Progenitor cell of endocrine pancreas (in vitro differentiated cells): ENCODE data around the gene LRRC43. TPM values are rescaled to one million over a fixed set of nuclear protein-coding genes. Genes with fewer than 3 reads are reported as not detected.
A peak's percentile ranks its signal among the peaks of the same experiment; 100 is the strongest.
"Not testable (repeated sequence)": the region's sequence is repeated elsewhere in the genome, so short reads cannot be mapped to it uniquely, and the experiment has no call there.

Experiments
- DNase-seq: peaks from one replicate; pipeline ENCODE4 v3.0.0; 2021; ENCODE audit warnings: low spot score; ENCODE audit not compliant: unreplicated experiment
- H3K27ac Mint-ChIP-seq: 2 replicates; pipeline ENCODE4 v1.8.0; 2021; ENCODE audit warnings: mild to moderate bottlenecking, moderate library complexity, mixed read lengths
- H3K27me3 Mint-ChIP-seq: 2 replicates; pipeline ENCODE4 v1.8.0; 2021; ENCODE audit warnings: mixed read lengths
- H3K36me3 Mint-ChIP-seq: 2 replicates; pipeline ENCODE4 v1.8.0; 2022; ENCODE audit warnings: mixed read lengths; ENCODE audit not compliant: insufficient read depth
- H3K4me1 Mint-ChIP-seq: 2 replicates; pipeline ENCODE4 v1.8.0; 2021; ENCODE audit warnings: low read depth, mixed read lengths
- H3K4me3 Mint-ChIP-seq: 2 replicates; pipeline ENCODE4 v1.8.0; 2021; ENCODE audit warnings: low read depth, mild to moderate bottlenecking, moderate library complexity, mixed read lengths
- H3K9me3 Mint-ChIP-seq: 2 replicates; pipeline ENCODE4 v1.8.0; 2021; ENCODE audit warnings: low read depth, mixed read lengths
- CTCF ChIP-seq: fragments of 200-600 bp; sonication (generic); IDR thresholded peaks from one replicate; pipeline ENCODE4 v1.5.0; 2021; ENCODE audit warnings: antibody characterized with exemption, mild to moderate bottlenecking; ENCODE audit not compliant: unreplicated experiment
- total RNA-seq: library from RNA; stranded (reverse); gene quantifications from 2 replicates; pipeline ENCODE4 v1.2.1, GENCODE V29; 2021

LRRC43 gene
- total RNA-seq, 1 donor from 2014 or later = 5.4 TPM

DNA sequence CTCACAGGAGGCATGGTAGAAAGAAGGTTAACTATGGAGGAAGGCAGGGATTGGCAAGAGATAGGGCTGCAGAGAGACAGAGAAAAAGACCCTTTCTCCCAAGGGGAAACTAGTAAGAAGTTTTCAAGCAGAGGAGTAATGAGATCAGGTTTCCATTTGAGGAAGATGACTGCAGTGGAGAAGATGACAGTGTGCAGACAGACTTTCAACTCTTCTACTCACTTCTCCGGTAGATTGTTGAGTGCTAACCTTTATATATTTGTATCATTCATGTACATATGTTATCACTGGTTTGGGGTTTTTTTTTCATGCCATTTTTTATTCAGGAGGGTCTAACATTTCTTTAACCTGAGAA is 14.7 kb downstream of the LRRC43 start:
- Mint-ChIP-seq H3K27ac (no peak overlapping the region), H3K4me1 (no peaks in the 10 kb centered on the region)

GRCh38 chr12:122199484-122200355 is 16.8 kb downstream of the LRRC43 start:
- Mint-ChIP-seq H3K27ac (no peak overlapping the region), H3K4me1 (no peaks in the 10 kb centered on the region), H3K27me3 (peaks cover 45% of the 10 kb centered on the region), H3K9me3 (no peaks in the 10 kb centered on the region), H3K36me3 (no peaks in the 10 kb centered on the region), H3K4me3 (no peak overlapping the region)
- DNase-seq = no peak
- no peak for TF ChIP-seq CTCF

More for the DNA sequence above, 14.7 kb downstream of the LRRC43 start:
- Mint-ChIP-seq H3K27me3 (peaks cover 36% of the 10 kb centered on the region), H3K4me3 (no peak overlapping the region), H3K36me3 (no peaks in the 10 kb centered on the region), H3K9me3 (no peaks in the 10 kb centered on the region)
- no peak for TF ChIP-seq CTCF
- DNase-seq = no peak

- no peaks in the 10 kb centered on the region for H3K36me3 Mint-ChIP-seq
- H3K9me3 Mint-ChIP-seq = no peaks in the 10 kb centered on the region
- H3K4me3 Mint-ChIP-seq = no peak overlapping the region
- H3K4me1 Mint-ChIP-seq = no peaks in the 10 kb centered on the region
- no peak overlapping the region for H3K27ac Mint-ChIP-seq
- peak; percentile 48 for TF ChIP-seq CTCF
- peaks cover 55% of the 10 kb centered on the region for H3K27me3 Mint-ChIP-seq
- no peak for DNase-seq
Observed at GRCh38 chr12:122200541-122201175, 17.7 kb downstream of the LRRC43 start.

DNA sequence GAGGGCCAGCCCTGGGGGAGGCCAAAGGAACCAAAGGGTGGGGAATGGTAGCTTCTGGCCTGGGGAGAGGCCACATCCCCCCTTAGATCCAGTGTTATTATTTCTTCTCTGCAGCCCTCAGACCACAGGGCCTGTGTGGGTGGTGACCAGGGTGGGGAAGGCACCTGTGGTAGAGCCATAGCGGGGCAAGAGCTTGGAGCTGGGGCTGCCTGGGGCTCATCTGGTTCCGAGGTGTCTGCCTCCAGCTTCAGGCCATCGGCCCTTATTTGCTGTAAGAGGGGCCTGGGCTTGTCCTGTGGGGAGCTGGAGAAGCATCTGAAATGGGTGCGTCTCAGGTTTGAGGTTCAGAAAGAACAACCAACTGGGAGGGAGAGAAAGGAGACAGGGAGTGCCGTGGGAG is 18.5 kb downstream of the LRRC43 start:
- no peak for DNase-seq
- H3K4me1 Mint-ChIP-seq = no peaks in the 10 kb centered on the region
- H3K27me3 Mint-ChIP-seq = peaks cover 60% of the 10 kb centered on the region
- H3K36me3 Mint-ChIP-seq = no peaks in the 10 kb centered on the region
- TF ChIP-seq CTCF = no peak
- no peaks in the 10 kb centered on the region for H3K9me3 Mint-ChIP-seq
- H3K4me3 Mint-ChIP-seq = no peak overlapping the region
- H3K27ac Mint-ChIP-seq = no peak overlapping the region

GRCh38 chr12:122202017-122202416 is 19.1 kb downstream of the LRRC43 start:
- DNase-seq = no peak
- H3K4me3 Mint-ChIP-seq = no peak overlapping the region
- no peaks in the 10 kb centered on the region for H3K9me3 Mint-ChIP-seq
- H3K27me3 Mint-ChIP-seq = peaks cover 65% of the 10 kb centered on the region
- no peak overlapping the region for H3K27ac Mint-ChIP-seq
- H3K4me1 Mint-ChIP-seq = no peaks in the 10 kb centered on the region
- TF ChIP-seq CTCF = no peak
- no peaks in the 10 kb centered on the region for H3K36me3 Mint-ChIP-seq

- Mint-ChIP-seq H3K4me3 (peak overlapping the region; percentile 70), H3K27me3 (peaks cover 63% of the 10 kb centered on the region)
- H3K4me1 Mint-ChIP-seq, H3K27ac Mint-ChIP-seq, H3K9me3 Mint-ChIP-seq, H3K36me3 Mint-ChIP-seq, DNase-seq: not testable (repeated sequence)
Observed at GRCh38 chr12:122202811-122203210, 19.9 kb downstream of the LRRC43 start.
